ENCODE data around the gene IARS1.

GRCh38 chr9:92297611-92298010 is 4.1 kb upstream of the IARS1 start:
- no peak for TF ChIP-seq STAT6 (CRISPR knock-in tag; IDR thresholded peaks at IDR 0.05; ENCODE audit: borderline replicate concordance)
- TF ChIP-seq ATF7 (IDR thresholded peaks at IDR 0.05): no peak
- no peak for TF ChIP-seq ATF7 (CRISPR knock-in tag; IDR thresholded peaks at IDR 0.05)
- TF ChIP-seq POLR2A (IDR thresholded peaks at IDR 0.05; ENCODE audit: insufficient read depth in 1 of 2, low read depth in 2 of 2, low read length in 2 of 2): no peak
- no peak for TF ChIP-seq PHB2 (IDR thresholded peaks at IDR 0.05; ENCODE audit: partially characterized antibody)
- TF ChIP-seq MIER3 (CRISPR knock-in tag; IDR thresholded peaks at IDR 0.05; ENCODE audit: borderline replicate concordance): no peak
